Measurements from ENCODE around the gene MEF2A.

The MEF2A gene

GRCh38 chr15:99706557-99707303 lies 140.9 kb downstream of the MEF2A start:
- peak; percentile 18 for DNase-seq (ENCODE audit: low spot score)

- peak; percentile 29 for DNase-seq (ENCODE audit: low spot score)
Observed at GRCh38 chr15:99707473-99708270, 141.9 kb downstream of the MEF2A start.

GRCh38 chr15:99708563-99708962 lies 142.8 kb downstream of the MEF2A start:
- no peak for DNase-seq (ENCODE audit: low spot score)

- no peak for DNase-seq (ENCODE audit: low spot score)
Observed at GRCh38 chr15:99709243-99709986, 143.6 kb downstream of the MEF2A start.

GRCh38 chr15:99711625-99712024 lies 145.8 kb downstream of the MEF2A start:
- no peak for DNase-seq (ENCODE audit: low spot score)

GRCh38 chr15:99712415-99712814 lies 146.6 kb downstream of the MEF2A start:
- DNase-seq (ENCODE audit: low spot score): no peak

- no peak for DNase-seq (ENCODE audit: low spot score)
Observed at GRCh38 chr15:99716540-99717095, 150.8 kb downstream of the MEF2A start.

- no peak for DNase-seq (ENCODE audit: low spot score)
Observed at GRCh38 chr15:99717161-99718009, 151.6 kb downstream of the MEF2A start.

GRCh38 chr15:99718421-99718820 lies 152.6 kb downstream of the MEF2A start:
- no peak for DNase-seq (ENCODE audit: low spot score)

GRCh38 chr15:99719096-99719541 lies 153.3 kb downstream of the MEF2A start:
- DNase-seq (ENCODE audit: low spot score): no peak

GRCh38 chr15:99720533-99720932 lies 154.7 kb downstream of the MEF2A start:
- no peak for DNase-seq (ENCODE audit: low spot score)

- DNase-seq (ENCODE audit: low spot score): no peak
Observed at GRCh38 chr15:99721104-99721778, 155.5 kb downstream of the MEF2A start.

- no peak for DNase-seq (ENCODE audit: low spot score)
Observed at GRCh38 chr15:99721896-99722295, 156.1 kb downstream of the MEF2A start.

GRCh38 chr15:99722406-99722805 lies 156.6 kb downstream of the MEF2A start:
- no peak for DNase-seq (ENCODE audit: low spot score)

- DNase-seq (ENCODE audit: low spot score): no peak
Observed at GRCh38 chr15:99726333-99726732, 160.5 kb downstream of the MEF2A start.

- DNase-seq (ENCODE audit: low spot score): no peak
Observed at GRCh38 chr15:99727330-99727729, 161.5 kb downstream of the MEF2A start.

- DNase-seq (ENCODE audit: low spot score): no peak
Observed at GRCh38 chr15:99727733-99728132, 161.9 kb downstream of the MEF2A start.

GRCh38 chr15:99728916-99729315 lies 163.1 kb downstream of the MEF2A start:
- no peak for DNase-seq (ENCODE audit: low spot score)

GRCh38 chr15:99729327-99729726 lies 163.5 kb downstream of the MEF2A start:
- DNase-seq (ENCODE audit: low spot score): no peak

- DNase-seq (ENCODE audit: low spot score): peak; percentile 13
Observed at GRCh38 chr15:99729920-99730319, 164.1 kb downstream of the MEF2A start.

All from CD4-positive, alpha-beta T cell treated with Interleukin-2 at 100 ng/mL for 4 hours (primary cell).